Measurements from ENCODE around the gene B3GALT5. TPM values are rescaled to one million over a fixed set of nuclear protein-coding genes. Genes with fewer than 3 reads are reported as not detected.

The B3GALT5 gene
- total RNA-seq, 4 donors from 2014 or later, result 0.13 to 1.3 (median 0.77) TPM

- no CpG with 5 or more reads among the region's 12 CpGs for WGBS, 2 donors (ENCODE audit: low coverage in 1 of 2)
- H3K4me1 ChIP-seq, result no peaks in the 10 kb centered on the region
- TF ChIP-seq CTCF (IDR thresholded peaks at IDR 0.05), result no peak
- no peak for TF ChIP-seq POLR2A (IDR thresholded peaks at IDR 0.05)
- no peak for TF ChIP-seq EP300 (IDR thresholded peaks at IDR 0.05)
- TF ChIP-seq POLR2AphosphoS5 (IDR thresholded peaks at IDR 0.05), result no peak
- no peaks in the 10 kb centered on the region for H3K36me3 ChIP-seq
- ATAC-seq, result no peak
- peaks cover 0 to 16% (median 1%) of the 10 kb centered on the region in 3 donors for H3K9me3 ChIP-seq
- H3K4me3 ChIP-seq, result no peak overlapping the region
- H3K27me3 ChIP-seq, result peaks cover 4% of the 10 kb centered on the region
- no peak overlapping the region for H3K27ac ChIP-seq
These were observed 37.6 kb downstream of the B3GALT5 start for GRCh38 chr21:39650306-39650705.

GRCh38 chr21:39650801-39651200 is 38.1 kb downstream of the B3GALT5 start:
- TF ChIP-seq EP300 (IDR thresholded peaks at IDR 0.05) (no peak), POLR2AphosphoS5 (IDR thresholded peaks at IDR 0.05) (no peak), POLR2A (IDR thresholded peaks at IDR 0.05) (no peak), CTCF (IDR thresholded peaks at IDR 0.05) (no peak)
- WGBS, 2 donors (ENCODE audit: low coverage in 1 of 2), result 71 to 93% methylated on average over 4 to 7 of the region's 7 CpGs
- Histone ChIP-seq H3K4me3 (no peak overlapping the region), H3K36me3 (no peaks in the 10 kb centered on the region), H3K27ac (no peak overlapping the region), H3K9me3 (peaks cover 0 to 16% (median 1%) of the 10 kb centered on the region in 3 donors), H3K4me1 (no peaks in the 10 kb centered on the region), H3K27me3 (peaks cover 4% of the 10 kb centered on the region)
- ATAC-seq, result no peak

GRCh38 chr21:39651206-39651605 is 38.5 kb downstream of the B3GALT5 start:
- H3K9me3 ChIP-seq, result peaks cover 0 to 16% (median 1%) of the 10 kb centered on the region in 3 donors
- H3K27ac ChIP-seq, result no peak overlapping the region
- no peak for TF ChIP-seq POLR2A (IDR thresholded peaks at IDR 0.05)
- no peak for TF ChIP-seq EP300 (IDR thresholded peaks at IDR 0.05)
- no peak for TF ChIP-seq POLR2AphosphoS5 (IDR thresholded peaks at IDR 0.05)
- no peak for TF ChIP-seq CTCF (IDR thresholded peaks at IDR 0.05)
- peaks cover 4% of the 10 kb centered on the region for H3K27me3 ChIP-seq
- no peak overlapping the region for H3K4me3 ChIP-seq
- H3K4me1 ChIP-seq, result no peaks in the 10 kb centered on the region
- ATAC-seq, result no peak
- no peaks in the 10 kb centered on the region for H3K36me3 ChIP-seq
- no CpG with 5 or more reads among the region's 3 CpGs for WGBS, 2 donors (ENCODE audit: low coverage in 1 of 2)

- Histone ChIP-seq H3K27me3 (no peaks in the 10 kb centered on the region), H3K4me1 (peaks cover 0 to 5% (median 0%) of the 10 kb centered on the region in 3 donors), H3K9me3 (peaks cover 0 to 16% (median 1%) of the 10 kb centered on the region in 3 donors), H3K36me3 (no peaks in the 10 kb centered on the region), H3K4me3 (no peak overlapping the region), H3K27ac (no peak overlapping the region)
- no peak for ATAC-seq
- 63 to 72% methylated on average over 1 to 3 of the region's 3 CpGs for WGBS, 2 donors (ENCODE audit: low coverage in 1 of 2)
- TF ChIP-seq POLR2A (IDR thresholded peaks at IDR 0.05), result no peak
- TF ChIP-seq CTCF (IDR thresholded peaks at IDR 0.05), result no peak
- TF ChIP-seq EP300 (IDR thresholded peaks at IDR 0.05), result no peak
- TF ChIP-seq POLR2AphosphoS5 (IDR thresholded peaks at IDR 0.05), result no peak
These were observed 42.2 kb downstream of the B3GALT5 start for GRCh38 chr21:39654951-39655350.

- TF ChIP-seq POLR2A (IDR thresholded peaks at IDR 0.05) (no peak), EP300 (IDR thresholded peaks at IDR 0.05) (no peak), CTCF (IDR thresholded peaks at IDR 0.05) (no peak), POLR2AphosphoS5 (IDR thresholded peaks at IDR 0.05) (no peak)
- no peak for ATAC-seq
- H3K36me3 ChIP-seq, result no peaks in the 10 kb centered on the region
- no peaks in the 10 kb centered on the region for H3K27me3 ChIP-seq
- no peak overlapping the region for H3K27ac ChIP-seq
- 82 to 88% methylated on average over 3 to 5 of the region's 11 CpGs for WGBS, 2 donors (ENCODE audit: low coverage in 1 of 2)
- peaks cover 0 to 16% (median 1%) of the 10 kb centered on the region in 3 donors for H3K9me3 ChIP-seq
- H3K4me1 ChIP-seq, result peaks cover 0 to 12% (median 5%) of the 10 kb centered on the region in 3 donors
- H3K4me3 ChIP-seq, result no peak overlapping the region
These were observed 42.8 kb downstream of the B3GALT5 start for GRCh38 chr21:39655589-39655988.

Data from gastroesophageal sphincter (tissue), 4 donors.